ENCODE results near the gene WDR75.
A peak's percentile ranks its signal among the peaks of the same experiment; 100 is the strongest.

The WDR75 gene

GRCh38 chr2:189487283-189488007 lies 46.2 kb downstream of the WDR75 start:
- H3K4me3 Mint-ChIP-seq, result no peak overlapping the region
- no peak overlapping the region for H3K27ac Mint-ChIP-seq
- H3K36me3 Mint-ChIP-seq (ENCODE audit: low read depth), result no peaks in the 10 kb centered on the region
- H3K9me3 Mint-ChIP-seq, result no peaks in the 10 kb centered on the region
- peaks cover 14% of the 10 kb centered on the region for H3K4me1 Mint-ChIP-seq
- TF ChIP-seq CTCF (IDR thresholded peaks at IDR 0.05; ENCODE audit: unreplicated experiment in 3 of 3), result no peak
- H3K27me3 Mint-ChIP-seq (ENCODE audit: low read depth), result no peaks in the 10 kb centered on the region

GRCh38 chr2:189488008-189488310 lies 46.7 kb downstream of the WDR75 start:
- TF ChIP-seq CTCF (IDR thresholded peaks at IDR 0.05; ENCODE audit: unreplicated experiment in 3 of 3), result no peak
- Mint-ChIP-seq H3K4me1 (peaks cover 17% of the 10 kb centered on the region), H3K36me3 (ENCODE audit: low read depth) (no peaks in the 10 kb centered on the region), H3K27me3 (ENCODE audit: low read depth) (no peaks in the 10 kb centered on the region), H3K27ac (no peak overlapping the region), H3K9me3 (no peaks in the 10 kb centered on the region), H3K4me3 (no peak overlapping the region)

GRCh38 chr2:189492451-189492850 lies 51.2 kb downstream of the WDR75 start:
- Mint-ChIP-seq H3K27ac (no peak overlapping the region), H3K4me1 (peaks cover 5% of the 10 kb centered on the region), H3K4me3 (no peak overlapping the region)

GRCh38 chr2:189498205-189498604 lies 56.9 kb downstream of the WDR75 start:
- TF ChIP-seq CTCF (IDR thresholded peaks at IDR 0.05; ENCODE audit: unreplicated experiment in 3 of 3), result peak in 1 of 3 experiments; percentile 21

More at GRCh38 chr2:189492451-189492850, 51.2 kb downstream of the WDR75 start:
- TF ChIP-seq CTCF (IDR thresholded peaks at IDR 0.05; ENCODE audit: unreplicated experiment in 3 of 3), result no peak
- no peaks in the 10 kb centered on the region for H3K27me3 Mint-ChIP-seq (ENCODE audit: low read depth)
- H3K36me3 Mint-ChIP-seq (ENCODE audit: low read depth), result no peaks in the 10 kb centered on the region
- H3K9me3 Mint-ChIP-seq, result no peaks in the 10 kb centered on the region

GRCh38 chr2:189499137-189499536 lies 57.9 kb downstream of the WDR75 start:
- Mint-ChIP-seq H3K4me1 (peaks cover 22% of the 10 kb centered on the region), H3K27me3 (ENCODE audit: low read depth) (no peaks in the 10 kb centered on the region), H3K27ac (no peak overlapping the region), H3K4me3 (no peak overlapping the region), H3K36me3 (ENCODE audit: low read depth) (no peaks in the 10 kb centered on the region), H3K9me3 (no peaks in the 10 kb centered on the region)
- TF ChIP-seq CTCF (IDR thresholded peaks at IDR 0.05; ENCODE audit: unreplicated experiment in 3 of 3), result no peak

More at GRCh38 chr2:189498205-189498604, 56.9 kb downstream of the WDR75 start:
- H3K9me3 Mint-ChIP-seq, result no peaks in the 10 kb centered on the region
- peak overlapping the region in 2 of 3 experiments; percentile 23 to 62 for H3K27ac Mint-ChIP-seq
- no peaks in the 10 kb centered on the region for H3K36me3 Mint-ChIP-seq (ENCODE audit: low read depth)
- H3K4me1 Mint-ChIP-seq, result peaks cover 21% of the 10 kb centered on the region
- no peak overlapping the region for H3K4me3 Mint-ChIP-seq
- H3K27me3 Mint-ChIP-seq (ENCODE audit: low read depth), result no peaks in the 10 kb centered on the region

All from nephron (organoid).